Heart left ventricle (tissue), 16 donors: Measurements from ENCODE around the gene HRG. TPM values are rescaled to one million over a fixed set of nuclear protein-coding genes. Genes with fewer than 3 reads are reported as not detected.

Experiments
- ATAC-seq, 4 donors: fragments of 200-7000 bp; cut with Tn5 transposase; one replicate each; pipeline ENCODE4 v1.9.1; 2020 to 2022; ENCODE audit warnings: moderate library complexity in 4 of 4, mild to moderate bottlenecking in 3 of 4, moderate number of reproducible peaks in 1 of 4
- DNase-seq, 5 donors: peaks; one replicate each; pipeline ENCODE4 v3.0.0-alpha.2; 2020
- H3K27ac ChIP-seq, 12 donors: fragments of 200-600 bp; sonication (generic) in 4 of 12; one replicate each; pipeline versions ENCODE4 v1.5.0 to v1.8.0; 2016 to 2022; ENCODE audit warnings: mild to moderate bottlenecking in 2 of 12
- H3K27me3 ChIP-seq, 9 donors: fragments of 200-600 bp; sonication (generic) in 2 of 9; one replicate each; pipeline versions ENCODE4 v1.5.1 to v1.8.0; 2016 to 2022; ENCODE audit warnings: mild to moderate bottlenecking in 3 of 9
- H3K36me3 ChIP-seq, 9 donors: fragments of 200-600 bp; sonication (generic) in 2 of 9; one replicate each; pipeline versions ENCODE4 v1.5.0 to v1.8.0; 2018 to 2022; ENCODE audit warnings: mild to moderate bottlenecking in 2 of 9
- H3K4me1 ChIP-seq, 12 donors: fragments of 200-600 bp; sonication (generic) in 4 of 12; one replicate each; pipeline versions ENCODE4 v1.5.0 to v1.8.0; 2016 to 2022; ENCODE audit warnings: mild to moderate bottlenecking in 3 of 12
- H3K4me3 ChIP-seq, 12 donors: fragments of 200-600 bp; sonication (generic) in 4 of 12; one replicate each; pipeline versions ENCODE4 v1.5.0 to v1.8.0; 2017 to 2022; ENCODE audit warnings: mild to moderate bottlenecking in 9 of 12, moderate library complexity in 4 of 12
- H3K9me3 ChIP-seq, 12 donors: fragments of 200-600 bp; sonication (generic) in 4 of 12; one replicate each; pipeline versions ENCODE4 v1.5.0 to v1.8.0; 2016 to 2022; ENCODE audit warnings: mild to moderate bottlenecking in 1 of 12
- CTCF ChIP-seq, 12 donors: fragments of 200-600 bp; sonication (generic) in 4 of 12; IDR thresholded peaks; one replicate each; pipeline versions ENCODE4 v1.5.0 to v1.8.0; 2018 to 2022; ENCODE audit warnings: antibody characterized with exemption in 12 of 12, mild to moderate bottlenecking in 5 of 12
- POLR2A ChIP-seq, 2 donors: fragments of 450-650 bp; IDR thresholded peaks; one replicate each; pipeline ENCODE4 v1.6.1; 2017; ENCODE audit warnings: antibody characterized with exemption in 2 of 2, mild to moderate bottlenecking in 2 of 2, moderate library complexity in 2 of 2
- WGBS, 4 donors: extraction: QIAGEN DNeasy Blood & Tissue Kit in 2 of 4; methylation state at CpG; one replicate each; pipeline versions ENCODE4 v1.1.5 to v1.1.7; 2013 to 2018; 5-methylcytosine and 5-hydroxymethylcytosine counted together
- intact Hi-C, 10 donors: fragments of 100-400 bp; cut with DNase I; formaldehyde crosslinking; loops; one replicate each; pipeline versions ENCODE4 v1.11.1 to v1.14.2; 2022
- polyA plus RNA-seq, 2 donors: library from polyadenylated mRNA; stranded (reverse); fragments of 200-250 nt; gene quantifications; one replicate each; pipeline ENCODE4 v1.2.3, GENCODE V29; 2013
- total RNA-seq, 9 donors: library from RNA; depleted of rRNA in 2 of 9; stranded (reverse); fragments of >200 nt in 2 of 9; fragmentation: NEBNext Ultra II Directional in 3 of 9; extraction: Animal tissue kit (Norgen Biotek cat#: 25700) in 3 of 9; gene quantifications; one replicate each; pipeline versions ENCODE4 v1.1.0 to v1.2.4, GENCODE V29; 2016 to 2023
- donor health status: ischemic (EF 13 %, LVEDD 7.1; RV severe dilation, severe dysfunction).
- donor health status: healthy with polysubstance abuse.
- donor health status: DM: no; HTN: yes; CAD: no.
- donor health status: DM: no; HTN: no; CAD: no.
- donor health status: ischemic (EF 25% LVEDD 6.9; RV normal size, moderate dysfunction).
- donor health status: ischemic (EF 25% LVEDD 5.7; RV mildly dilated, moderate dysfunction).
- donor health status: healthy.
- donor health status: DM: yes; HTN: yes; CAD: no.
- donor health status: ischemic (EF 35%, LVEDD 5.7; RV mildly dilated, moderate dysfunction).
- donor health status: nonischemic (EF 11% LVEDD 7.7; RV severe dilation, severe dysfunction).
- donor health status: DM: yes; HTN: yes; CAD: no.
- donor health status: PGD.
- donor health status: ischemic (EF 29% LVEDD 5.4; RV normal size, mild dysfunction).
- donor health status: nonischemic (EF 23%, LVEDD 6.1; RV moderate dilation, normal function).

Gene HRG
- total and polyA plus RNA-seq, 11 donors: 0.04 TPM; not detected in 10

DNA sequence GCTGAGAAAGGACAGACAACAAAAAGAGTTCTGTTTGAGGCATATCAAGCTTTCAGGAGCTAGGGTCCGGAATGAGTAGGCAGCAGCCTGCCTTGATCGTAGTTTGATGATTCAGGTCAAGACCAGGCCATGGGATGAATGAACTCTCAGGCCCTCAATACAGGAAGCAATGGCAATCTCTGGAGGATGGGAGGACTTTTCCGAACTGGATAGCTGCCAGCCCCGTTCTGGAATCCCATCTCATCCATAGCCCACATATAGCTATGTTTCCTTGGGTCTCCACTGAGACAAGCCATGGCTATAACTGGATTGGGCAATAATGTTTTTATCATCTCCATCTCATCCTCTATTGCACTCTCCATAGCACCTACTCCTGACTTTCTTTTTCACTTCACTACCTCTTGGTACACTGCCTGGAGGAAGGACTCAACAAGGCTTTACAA is 40.2 kb upstream of the HRG start:
- H3K4me1 ChIP-seq: no peaks in the 10 kb centered on the region
- no peak overlapping the region for H3K4me3 ChIP-seq
- peaks cover 0 to 10% (median 0%) of the 10 kb centered on the region in 9 donors for H3K27me3 ChIP-seq
- H3K27ac ChIP-seq: no peak overlapping the region
- DNase-seq: no peak
- intact Hi-C loops: loop anchor here in 1 of 10 donors (5.0 kb wide), 1 partner anchor 192 kb away; no protein-coding TSS in a partner anchor
- no peaks in the 10 kb centered on the region for H3K9me3 ChIP-seq
- 44 to 61% (median 52%) methylated on average over 4 of the region's 4 CpGs for WGBS, 4 donors
- no peaks in the 10 kb centered on the region for H3K36me3 ChIP-seq
- no peak for ATAC-seq
- TF ChIP-seq CTCF (IDR thresholded peaks at IDR 0.05) (no peak), POLR2A (IDR thresholded peaks at IDR 0.05) (no peak)

DNA sequence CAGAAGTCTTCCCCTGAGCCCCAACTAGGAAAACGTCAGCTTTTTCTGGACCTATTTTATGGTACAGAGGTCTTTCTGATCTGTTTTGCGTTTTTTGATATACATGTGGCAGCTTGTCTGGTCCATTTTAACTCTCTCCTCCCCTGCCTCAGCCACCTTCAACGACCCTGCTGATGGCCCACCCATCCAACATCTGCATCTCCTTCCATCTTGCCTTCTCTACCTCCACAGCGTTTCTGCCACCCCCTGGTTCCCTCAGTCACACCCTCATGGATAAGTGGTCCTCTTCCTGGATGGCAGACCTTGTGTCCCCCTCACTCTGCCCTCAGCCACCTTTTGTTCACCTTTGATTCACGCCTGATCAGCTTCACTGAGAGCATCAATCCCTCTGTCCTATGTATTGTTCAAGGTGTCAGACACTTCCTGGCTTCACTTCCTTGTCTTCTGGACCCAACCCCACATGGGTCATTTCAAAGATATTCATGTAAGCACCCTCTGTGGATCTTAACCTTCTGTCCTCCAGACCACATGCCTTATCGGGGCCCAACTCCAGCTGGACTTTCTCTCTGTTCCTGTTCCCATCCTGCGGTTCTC is 39.5 kb upstream of the HRG start:
- no peak for TF ChIP-seq POLR2A (IDR thresholded peaks at IDR 0.05)
- no peak for TF ChIP-seq CTCF (IDR thresholded peaks at IDR 0.05)
- Histone ChIP-seq H3K36me3 (no peaks in the 10 kb centered on the region), H3K4me1 (no peaks in the 10 kb centered on the region), H3K27ac (no peak overlapping the region), H3K9me3 (no peaks in the 10 kb centered on the region), H3K27me3 (peaks cover 0 to 10% (median 0%) of the 10 kb centered on the region in 9 donors), H3K4me3 (no peak overlapping the region)
- WGBS, 4 donors: 65 to 76% (median 67%) methylated on average over 7 of the region's 7 CpGs
- intact Hi-C loops: loop anchor here in 1 of 10 donors (5.0 kb wide), 1 partner anchor 191 kb away; no protein-coding TSS in a partner anchor
- ATAC-seq (no peak), DNase-seq (no peak)

- intact Hi-C loops: loop anchor here in 1 of 10 donors (5.0 kb wide), 1 partner anchor 189 kb away; no protein-coding TSS in a partner anchor
- DNase-seq: no peak
These were observed 37.9 kb upstream of the HRG start for GRCh38 chr3:186627852-186628414.

More at GRCh38 chr3:186627852-186628414, 37.9 kb upstream of the HRG start:
- Histone ChIP-seq H3K9me3 (no peaks in the 10 kb centered on the region), H3K36me3 (no peaks in the 10 kb centered on the region), H3K27ac (no peak overlapping the region), H3K4me1 (no peaks in the 10 kb centered on the region), H3K4me3 (no peak overlapping the region), H3K27me3 (peaks cover 0 to 10% (median 0%) of the 10 kb centered on the region in 9 donors)
- 91 to 95% (median 94%) methylated on average over 7 of the region's 7 CpGs for WGBS, 4 donors
- no peak for ATAC-seq
- TF ChIP-seq POLR2A (IDR thresholded peaks at IDR 0.05) (no peak), CTCF (IDR thresholded peaks at IDR 0.05) (no peak)
